Right lobe of liver (tissue), 6 donors: ENCODE measurements around the gene OR2B3. TPM values are rescaled to one million over a fixed set of nuclear protein-coding genes. Genes with fewer than 3 reads are reported as not detected.
"Not testable (repeated sequence)": the region's sequence is repeated elsewhere in the genome, so short reads cannot be mapped to it uniquely, and the experiment has no call there.

Experiments used
- ATAC-seq, 4 donors: fragments of 200-7000 bp; cut with Tn5 transposase; one replicate each; pipeline ENCODE4 v1.9.1; 2020; ENCODE audit warnings: mild to moderate bottlenecking in 4 of 4, moderate library complexity in 4 of 4
- DNase-seq, 3 donors: peaks; one replicate each; pipeline ENCODE4 v3.0.0-alpha.2; 2020
- H3K27ac ChIP-seq, 3 donors: fragments of 200-600 bp; one replicate each; pipeline ENCODE4 v1.8.0; 2022
- H3K27me3 ChIP-seq, 2 donors: fragments of 200-600 bp; one replicate each; pipeline ENCODE4 v1.8.0; 2022
- H3K36me3 ChIP-seq, 4 donors: fragments of 200-600 bp; sonication (generic) in 1 of 4; one replicate each; pipeline versions ENCODE4 v1.5.1 to v1.8.0; 2017 to 2022; ENCODE audit warnings: control low read depth in 1 of 4
- H3K4me1 ChIP-seq, 4 donors: fragments of 200-600 bp; sonication (generic) in 1 of 4; one replicate each; pipeline versions ENCODE4 v1.5.1 to v1.8.0; 2017 to 2022; ENCODE audit warnings: control low read depth in 1 of 4
- H3K4me3 ChIP-seq, 3 donors: fragments of 200-600 bp; one replicate each; pipeline ENCODE4 v1.8.0; 2022
- H3K9me3 ChIP-seq, 4 donors: fragments of 200-600 bp; sonication (generic) in 1 of 4; one replicate each; pipeline versions ENCODE4 v1.5.1 to v1.8.0; 2017 to 2022; ENCODE audit warnings: control low read depth in 1 of 4
- CTCF ChIP-seq, 4 donors: fragments of 200-600 bp in 3 of 4; fragments of 450-650 bp in 1 of 4; IDR thresholded peaks; one replicate each; pipeline versions ENCODE4 v1.5.1 to v1.8.0; 2016 to 2022; ENCODE audit warnings: antibody characterized with exemption in 4 of 4, mild to moderate bottlenecking in 2 of 4
- POLR2A ChIP-seq: fragments of 450-650 bp; IDR thresholded peaks from one replicate; pipeline ENCODE4 v1.6.1; 2017; ENCODE audit warnings: antibody characterized with exemption, mild to moderate bottlenecking
- WGBS: methylation state at CpG from one replicate; pipeline ENCODE4 v1.1.6; 2018; ENCODE audit warnings: low coverage, low lambda C conversion rate; ENCODE audit not compliant: insufficient coverage; ENCODE audit errors: missing lambda C conversion rate; 5-methylcytosine and 5-hydroxymethylcytosine counted together
- intact Hi-C, 2 donors: fragments of 100-400 bp; cut with DNase I; formaldehyde crosslinking; loops; one replicate each; pipeline versions ENCODE4 v1.11.2 to v1.14.1; 2022
- long read RNA-seq: library from polyadenylated mRNA; unstranded; transcript quantifications from one replicate; pipeline ENCODE4 v2.0.0, GENCODE V29; 2019
- total RNA-seq, 6 experiments: library from RNA; depleted of rRNA in 2 of 6; stranded (reverse); fragments of >200 nt in 2 of 6; fragmentation: NEBNext Ultra II Directional in 3 of 6; extraction: Animal tissue kit (Norgen Biotek cat#: 25700) in 3 of 6; gene quantifications; one replicate each; pipeline versions ENCODE4 v1.1.0 to v1.2.4, GENCODE V29; 2016 to 2023
- donor health status: DM: no; HTN: yes; CAD: no.
- donor health status: DM: no; HTN: no; CAD: no.
- donor health status: DM: no; HTN: no; CAD: no.
- donor health status: DM: no; HTN: yes; CAD: no.
- donor health status: DM: no; HTN: yes; CAD: no.

OR2B3 gene
- not detected for total RNA-seq
- long read RNA-seq, result 0 reads

GRCh38 chr6:29087213-29087612, at the start of gene OR2B3:
Gene OR2B3, minus strand, starts transcription at chr6:29087313. Its CDS starts 65 bp downstream, at chr6:29087248.
- TF ChIP-seq POLR2A, result no peak
- no peak for TF ChIP-seq CTCF (IDR thresholded peaks at IDR 0.05)
- DNase-seq, result no peak
- intact Hi-C loops, result no loop called here
- WGBS, result 57% methylated on average over 1 of the region's 1 CpG
- no peak within 1 kb of the TSS for H3K27ac ChIP-seq
- no peaks in the 10 kb centered on the region for H3K36me3 ChIP-seq
- no peak for ATAC-seq
- no peaks in the 10 kb centered on the region for H3K27me3 ChIP-seq
- H3K4me3 ChIP-seq, result no peak within 1 kb of the TSS
- no peaks in the 10 kb centered on the region for H3K4me1 ChIP-seq
- no peaks in the 10 kb centered on the region for H3K9me3 ChIP-seq

- no CpG with 5 or more reads among the region's 2 CpGs for WGBS
- Histone ChIP-seq H3K36me3 (no peaks in the 10 kb centered on the region), H3K4me1 (no peaks in the 10 kb centered on the region), H3K4me3 (no peak overlapping the region), H3K27me3 (no peaks in the 10 kb centered on the region), H3K9me3 (no peaks in the 10 kb centered on the region), H3K27ac (no peak overlapping the region)
- intact Hi-C loops, result no loop called here
- ATAC-seq, result no peak
- DNase-seq, result no peak
- no peak for TF ChIP-seq POLR2A
- no peak for TF ChIP-seq CTCF (IDR thresholded peaks at IDR 0.05)
These were observed 44.6 kb upstream of the OR2B3 start for GRCh38 chr6:29131691-29132090.

- H3K4me1 ChIP-seq, result no peaks in the 10 kb centered on the region
- ATAC-seq, result no peak
- DNase-seq, result peak in 1 of 3 donors; percentile 14
- no peak overlapping the region for H3K27ac ChIP-seq
- no peak overlapping the region for H3K4me3 ChIP-seq
- no peaks in the 10 kb centered on the region for H3K27me3 ChIP-seq
- WGBS, result 80% methylated on average over 1 of the region's 4 CpGs
- intact Hi-C loops, result no loop called here
- no peak for TF ChIP-seq CTCF (IDR thresholded peaks at IDR 0.05)
- no peak for TF ChIP-seq POLR2A
- H3K36me3 ChIP-seq, result no peaks in the 10 kb centered on the region
- H3K9me3 ChIP-seq, result no peaks in the 10 kb centered on the region
These were observed 43.5 kb upstream of the OR2B3 start for GRCh38 chr6:29130644-29131043.

GRCh38 chr6:29129326-29130012, 42.4 kb upstream of the OR2B3 start:
- Histone ChIP-seq H3K27ac (no peak overlapping the region), H3K4me3 (no peak overlapping the region), H3K27me3 (no peaks in the 10 kb centered on the region), H3K9me3 (no peaks in the 10 kb centered on the region), H3K36me3 (no peaks in the 10 kb centered on the region), H3K4me1 (no peaks in the 10 kb centered on the region)
- intact Hi-C loops, result no loop called here
- WGBS, result no CpG with 5 or more reads among the region's 15 CpGs
- peak in 1 of 4 donors; percentile 25 for ATAC-seq
- TF ChIP-seq CTCF (IDR thresholded peaks at IDR 0.05), result no peak
- TF ChIP-seq POLR2A, result no peak
- no peak for DNase-seq

GRCh38 chr6:29114964-29115363, 27.9 kb upstream of the OR2B3 start:
- WGBS, result 58% methylated on average over 1 of the region's 3 CpGs

More at GRCh38 chr6:29114964-29115363, 27.9 kb upstream of the OR2B3 start:
- DNase-seq, intact Hi-C loops, H3K4me3 ChIP-seq, H3K27me3 ChIP-seq, H3K27ac ChIP-seq, H3K9me3 ChIP-seq, H3K4me1 ChIP-seq, H3K36me3 ChIP-seq, ATAC-seq: not testable (repeated sequence)
